MV-4-11 (cell line): ENCODE results near the gene SPINDOC.
A peak's percentile ranks its signal among the peaks of the same experiment; 100 is the strongest.
"Not testable (repeated sequence)": the region's sequence is repeated elsewhere in the genome, so short reads cannot be mapped to it uniquely, and the experiment has no call there.

Experiments
- DNase-seq: peaks from one replicate; lab custom pipeline; 2025; lab: John Stamatoyannopoulos, UW

The SPINDOC gene

DNA sequence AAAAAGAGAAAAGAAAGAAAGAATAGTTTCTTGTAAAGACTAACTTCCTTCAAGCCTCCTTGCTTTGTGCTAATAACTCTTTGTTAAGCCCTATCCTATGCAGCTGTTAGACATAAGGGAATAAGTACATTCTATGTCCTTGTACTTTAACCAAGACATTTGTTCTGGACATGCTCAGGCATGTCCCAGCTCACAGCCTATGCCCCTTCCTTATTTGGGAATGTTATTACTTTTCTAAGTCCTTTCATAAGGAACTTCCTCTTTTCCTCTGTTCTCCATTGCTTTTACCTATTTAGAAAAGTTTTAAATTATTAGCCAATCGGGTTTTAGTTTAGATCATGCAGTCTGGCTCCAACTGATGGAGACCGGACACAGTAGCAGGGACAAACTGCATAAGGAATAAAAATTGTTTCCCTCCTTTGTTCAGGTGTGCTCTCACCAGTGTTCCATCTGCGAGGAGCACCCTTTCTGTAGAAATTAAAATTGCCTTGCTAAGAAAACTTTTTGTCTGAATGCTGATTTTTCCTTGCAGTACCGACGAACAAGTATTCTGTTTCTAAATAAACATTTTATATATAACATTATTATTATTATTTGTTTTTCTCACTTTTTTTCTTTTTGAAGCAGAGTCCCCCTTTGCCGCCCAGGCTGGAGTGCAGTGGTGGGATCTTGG is 21.6 kb upstream of the SPINDOC start:
- DNase-seq, result peak; percentile 20

DNA sequence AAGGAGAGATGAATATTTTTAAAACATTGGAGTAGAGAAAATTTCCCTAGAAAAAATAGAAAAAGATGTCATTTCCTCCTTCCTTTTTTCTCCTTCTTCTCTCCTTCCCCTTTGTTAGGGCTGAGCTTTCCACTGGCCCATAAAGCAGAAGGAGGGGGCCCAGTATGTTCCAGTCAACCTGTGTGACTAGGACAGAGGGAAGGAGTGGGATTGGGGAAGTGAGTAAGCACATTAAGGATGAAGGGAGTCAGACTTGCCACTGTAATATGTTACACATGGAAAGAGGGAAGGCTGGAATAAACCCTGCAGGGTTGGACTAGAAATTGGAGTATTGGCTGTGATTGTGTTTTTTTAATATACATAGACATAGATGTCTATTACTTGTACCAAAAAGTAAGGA is 20.1 kb upstream of the SPINDOC start:
- no peak for DNase-seq

DNA sequence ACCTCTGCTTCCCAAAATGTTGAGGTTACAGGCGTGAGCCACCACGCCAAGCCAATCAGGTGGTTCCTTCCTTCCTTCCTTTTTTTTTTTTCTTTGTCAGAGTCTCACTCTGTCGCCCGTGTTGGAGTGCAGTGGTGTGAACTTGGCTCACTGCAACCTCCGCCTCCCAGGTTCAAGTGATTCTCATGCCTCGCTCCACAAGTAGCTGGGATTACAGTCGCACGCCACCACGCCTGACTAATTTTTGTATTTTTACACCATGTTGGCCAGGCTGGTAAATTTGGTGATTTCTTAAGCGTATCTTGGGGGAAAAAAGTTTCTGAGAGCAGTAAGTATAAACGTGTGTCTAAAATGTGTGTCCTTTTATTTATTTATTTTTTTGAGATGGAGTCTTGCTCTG is 18.2 kb upstream of the SPINDOC start:
- peak; percentile 23 for DNase-seq

DNA sequence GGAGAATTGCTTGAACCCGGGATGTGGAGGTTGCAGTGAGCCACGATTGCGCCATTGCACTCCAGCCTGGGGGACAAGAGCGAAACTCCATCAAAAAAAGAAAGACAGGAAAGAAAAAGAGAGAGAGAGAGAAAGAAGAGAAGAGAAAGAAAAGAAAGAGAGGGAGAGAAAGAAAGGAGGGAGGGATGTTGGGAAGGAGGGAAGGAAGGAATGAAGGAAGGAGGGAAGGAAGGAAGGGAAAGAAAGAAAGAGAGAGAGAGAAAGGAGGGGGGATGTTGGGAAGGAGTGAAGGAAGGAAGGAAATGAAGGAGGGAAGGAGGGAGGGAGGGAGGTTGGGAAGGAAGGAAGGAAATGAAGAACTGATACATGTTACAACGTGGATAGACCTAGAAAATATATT is 12.3 kb upstream of the SPINDOC start:
- DNase-seq, result no peak

DNA sequence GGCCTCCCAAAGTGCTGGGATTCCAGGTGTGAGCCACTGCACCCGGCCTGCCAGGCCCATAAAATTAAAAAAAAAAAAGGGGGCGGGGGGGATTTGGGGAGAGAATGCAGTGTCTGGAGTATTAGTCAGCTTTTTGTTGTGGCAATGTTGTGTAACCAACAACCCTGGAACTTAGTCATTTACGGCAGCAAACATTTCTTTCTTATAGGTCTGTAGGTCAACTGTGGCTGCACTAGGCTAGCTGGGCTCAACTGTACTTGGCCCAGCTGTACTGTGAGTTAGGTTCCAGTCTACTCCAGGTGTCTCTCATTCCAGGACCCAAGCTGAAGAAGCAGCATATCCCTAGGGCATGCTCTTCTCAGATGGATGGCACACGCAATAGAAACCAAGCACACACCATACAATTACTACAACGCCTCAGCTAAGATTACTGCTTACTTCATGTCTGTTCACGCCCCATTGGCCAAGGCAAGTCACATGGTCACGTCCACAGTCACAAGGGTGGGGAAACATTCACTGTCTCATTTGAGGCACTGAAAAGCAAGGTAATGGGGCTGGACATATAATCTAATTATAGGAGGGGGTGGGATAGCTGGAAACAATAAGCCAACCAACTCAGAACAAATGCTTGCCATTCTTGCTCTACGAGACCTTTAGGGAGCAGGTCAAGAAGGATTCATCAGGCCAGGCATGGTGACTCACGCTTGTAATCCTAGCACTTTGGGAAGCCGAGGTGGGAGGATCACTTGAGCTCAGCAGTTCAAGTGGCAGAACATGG is 10.4 kb upstream of the SPINDOC start:
- DNase-seq, result peak; percentile 46

DNA sequence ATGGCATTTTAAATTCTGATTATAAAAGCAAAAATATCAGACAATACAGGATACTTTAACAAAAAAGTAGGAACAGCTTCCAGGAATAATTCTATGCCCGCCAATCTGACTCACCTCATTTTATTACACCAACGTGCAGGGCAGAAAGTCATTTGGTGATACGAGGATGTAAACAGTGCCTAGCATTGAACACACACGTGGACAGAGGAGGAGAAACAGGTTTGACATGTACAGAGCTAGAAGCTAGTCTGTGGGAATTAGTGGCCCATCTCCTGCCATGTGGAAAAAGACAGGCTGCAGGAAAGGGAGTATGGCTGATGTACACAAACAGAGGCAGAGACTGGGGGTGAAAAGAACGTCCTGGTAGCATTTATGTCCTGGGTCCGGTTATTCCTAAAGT is 9.0 kb upstream of the SPINDOC start:
- no peak for DNase-seq

DNA sequence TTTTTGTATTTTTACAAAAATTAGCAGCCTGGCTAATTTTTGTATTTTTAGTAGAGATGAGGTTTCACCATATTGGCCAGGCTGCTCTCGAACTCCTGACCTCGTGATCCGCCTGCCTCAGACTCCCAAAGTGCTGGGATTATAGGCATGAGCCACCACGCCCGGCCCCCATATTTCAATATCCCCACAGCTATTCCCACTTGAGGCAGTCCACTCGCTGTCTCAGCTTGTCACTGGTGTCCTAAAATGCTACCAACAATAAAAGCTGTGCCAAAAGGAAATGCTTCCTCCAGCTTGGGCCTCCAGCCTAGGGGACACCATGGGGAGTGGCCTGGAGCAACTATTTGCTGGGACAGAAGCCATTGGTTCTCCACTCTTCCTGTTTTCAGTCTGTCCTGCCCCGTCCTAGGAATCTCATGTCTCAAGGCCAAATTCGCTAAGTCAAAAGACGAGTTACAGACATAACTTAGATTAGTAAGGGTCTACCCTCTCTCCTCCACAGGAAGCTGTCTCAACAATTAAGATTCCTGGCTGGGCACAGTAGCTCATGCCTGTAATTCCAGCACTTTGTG is 7.3 kb upstream of the SPINDOC start:
- DNase-seq, result no peak

DNA sequence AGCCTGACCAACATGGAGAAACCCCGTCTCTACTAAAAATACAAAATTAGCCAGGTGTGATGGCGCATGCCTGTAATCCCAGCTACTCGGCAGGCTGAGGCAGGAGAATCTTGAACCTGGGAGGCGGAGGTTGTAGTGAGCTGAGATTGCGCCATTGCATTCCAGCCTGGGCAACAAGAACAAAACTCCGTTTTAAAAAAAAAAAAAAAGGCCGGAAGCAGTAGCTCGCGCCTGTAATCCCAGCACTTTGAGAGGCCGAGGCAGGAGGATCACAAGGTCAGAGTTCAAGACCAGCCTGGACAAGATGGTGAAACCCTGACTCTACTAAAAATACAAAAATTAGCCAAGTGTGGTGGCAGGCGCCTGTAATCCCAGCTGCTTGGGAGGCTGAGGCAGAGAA is 2.9 kb upstream of the SPINDOC start:
- DNase-seq, result not testable (repeated sequence)

DNA sequence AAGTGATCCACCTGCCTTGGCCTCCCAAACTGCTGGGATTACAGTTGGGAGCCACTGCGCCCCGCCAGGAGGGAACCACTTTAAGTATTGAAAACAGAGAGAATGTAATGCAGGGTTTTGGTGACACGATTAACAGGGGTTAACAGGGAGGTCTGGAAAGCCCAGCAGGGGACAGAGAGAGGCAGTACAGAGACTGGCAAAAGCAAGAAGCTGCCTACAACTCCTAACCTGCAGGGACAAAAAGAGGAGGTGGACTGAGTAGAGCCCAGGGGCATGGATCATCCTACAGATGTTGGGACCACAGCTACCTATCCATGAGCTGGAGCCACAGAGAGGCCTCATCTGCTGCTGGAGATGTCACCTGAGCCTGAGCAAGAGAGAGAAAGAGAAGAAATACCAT is 1.7 kb upstream of the SPINDOC start:
- no peak for DNase-seq

DNA sequence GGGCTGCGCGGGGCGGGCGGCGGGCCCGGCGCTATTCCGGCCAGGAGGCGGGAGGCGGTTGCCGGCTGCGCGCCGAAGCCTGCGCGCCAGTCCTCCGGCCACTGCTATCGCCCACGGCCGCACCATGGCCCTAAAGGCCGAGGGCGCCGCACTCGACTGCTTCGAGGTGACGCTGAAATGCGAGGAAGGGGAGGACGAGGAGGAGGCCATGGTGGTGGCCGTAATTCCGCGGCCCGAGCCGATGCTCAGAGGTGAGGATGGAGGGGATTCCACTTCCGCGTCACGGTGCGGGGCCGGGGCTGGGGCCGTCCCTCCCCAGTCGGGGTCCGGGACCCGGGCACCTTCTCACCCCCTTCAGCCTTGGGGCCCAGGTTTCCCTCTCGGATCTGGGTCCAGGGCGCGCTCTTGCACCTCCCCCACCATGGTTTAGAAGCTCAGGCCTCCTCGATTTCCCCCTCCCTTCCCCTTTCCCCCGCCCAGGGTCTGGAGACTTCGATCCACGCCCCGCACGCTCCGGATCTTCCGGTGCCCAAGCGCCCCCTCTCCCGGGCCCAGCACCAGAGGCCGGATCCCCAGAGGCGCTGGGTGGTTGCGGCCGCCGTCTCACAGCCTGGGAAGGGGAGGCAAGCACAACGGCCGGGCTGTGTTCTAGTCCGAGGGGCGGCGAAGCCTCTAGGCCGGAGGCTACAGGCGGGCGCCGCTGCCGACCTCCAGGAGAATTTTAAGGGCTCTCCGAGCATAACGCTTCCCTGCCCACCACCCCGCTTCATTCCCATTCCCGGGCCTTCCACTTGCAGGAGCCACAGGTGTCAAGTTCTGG is 517 bp downstream of the SPINDOC start:
- no peak for DNase-seq

DNA sequence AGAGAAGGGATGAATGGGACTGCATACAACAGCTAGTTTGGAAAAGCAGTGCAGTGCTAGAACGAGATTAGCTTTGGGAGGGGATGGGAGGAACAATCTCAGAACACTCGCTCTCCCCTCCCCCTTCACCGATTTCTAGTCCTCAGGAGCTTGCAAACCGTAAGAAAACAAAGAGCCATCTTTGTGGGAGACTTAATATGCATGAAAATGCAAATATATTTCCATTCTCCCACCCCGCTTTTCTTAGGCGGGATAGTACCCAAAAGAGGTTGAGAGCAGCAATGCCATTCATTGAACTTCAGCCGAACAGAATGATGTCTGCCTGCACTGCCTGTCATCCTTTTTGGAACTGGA is 1.1 kb downstream of the SPINDOC start:
- no peak for DNase-seq

DNA sequence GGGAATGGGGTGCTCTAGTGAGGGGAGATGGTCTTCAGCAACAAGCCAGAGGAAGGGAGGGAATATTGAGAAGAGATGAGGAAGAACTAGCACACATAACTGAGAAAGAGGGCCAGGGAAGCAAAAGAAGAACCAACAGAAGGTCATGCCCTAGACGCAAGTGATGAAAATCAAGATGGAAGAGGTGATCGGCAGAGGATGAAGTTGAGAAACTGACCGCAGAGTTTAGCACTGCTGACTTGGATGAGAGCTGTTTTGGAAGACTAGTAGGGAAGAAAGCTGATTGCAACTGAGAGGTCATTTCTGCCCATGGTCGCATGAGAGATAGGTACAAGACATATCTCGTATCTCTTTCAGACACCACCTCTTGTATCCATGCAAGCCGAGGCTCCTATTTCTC is 2.9 kb downstream of the SPINDOC start:
- DNase-seq, result no peak

DNA sequence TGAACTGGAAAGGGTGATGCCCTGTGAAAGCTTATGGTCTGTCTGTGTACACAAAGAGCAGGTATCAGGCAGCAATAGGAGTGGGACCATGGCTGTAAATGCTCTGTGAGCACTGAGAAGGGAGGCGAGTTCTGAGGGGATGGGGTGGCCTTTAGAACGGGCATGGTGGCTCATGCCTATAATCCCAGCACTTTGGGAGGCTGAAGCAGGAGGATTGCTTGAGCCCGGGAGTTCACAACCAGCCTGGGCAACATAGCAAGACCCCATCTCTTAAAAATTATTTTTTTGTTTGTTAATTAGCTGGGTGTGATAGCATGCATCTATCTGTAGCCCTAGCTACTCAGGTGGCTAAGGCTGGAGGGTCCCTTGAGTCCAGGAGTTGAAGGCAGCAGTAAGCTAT is 3.5 kb downstream of the SPINDOC start:
- DNase-seq, result no peak

DNA sequence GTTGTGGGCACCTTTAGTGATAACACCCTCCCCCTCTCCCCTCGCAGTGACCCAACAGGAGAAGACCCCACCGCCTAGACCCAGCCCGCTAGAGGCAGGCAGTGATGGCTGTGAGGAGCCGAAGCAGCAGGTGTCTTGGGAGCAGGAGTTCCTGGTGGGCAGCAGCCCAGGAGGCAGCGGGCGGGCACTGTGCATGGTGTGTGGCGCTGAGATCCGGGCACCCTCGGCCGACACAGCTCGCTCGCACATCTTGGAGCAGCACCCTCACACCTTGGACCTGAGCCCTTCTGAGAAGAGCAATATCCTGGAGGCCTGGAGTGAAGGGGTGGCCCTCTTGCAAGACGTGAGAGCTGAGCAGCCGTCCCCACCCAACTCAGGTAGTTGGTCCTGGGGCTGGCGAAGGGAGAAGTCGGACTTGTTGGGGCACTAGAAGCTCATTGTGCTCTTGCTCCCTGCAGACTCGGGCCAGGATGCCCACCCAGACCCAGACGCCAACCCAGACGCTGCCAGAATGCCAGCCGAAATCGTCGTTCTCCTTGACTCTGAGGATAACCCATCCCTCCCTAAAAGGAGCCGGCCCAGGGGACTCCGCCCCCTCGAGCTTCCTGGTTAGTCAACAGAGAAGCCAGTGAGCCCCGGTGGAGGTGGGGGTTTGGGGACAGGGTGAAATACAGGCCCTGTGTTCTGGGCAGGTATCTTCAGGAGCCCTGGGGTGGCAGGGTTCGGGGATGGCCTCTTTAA is 4.7 kb downstream of the SPINDOC start:
- DNase-seq, result no peak

DNA sequence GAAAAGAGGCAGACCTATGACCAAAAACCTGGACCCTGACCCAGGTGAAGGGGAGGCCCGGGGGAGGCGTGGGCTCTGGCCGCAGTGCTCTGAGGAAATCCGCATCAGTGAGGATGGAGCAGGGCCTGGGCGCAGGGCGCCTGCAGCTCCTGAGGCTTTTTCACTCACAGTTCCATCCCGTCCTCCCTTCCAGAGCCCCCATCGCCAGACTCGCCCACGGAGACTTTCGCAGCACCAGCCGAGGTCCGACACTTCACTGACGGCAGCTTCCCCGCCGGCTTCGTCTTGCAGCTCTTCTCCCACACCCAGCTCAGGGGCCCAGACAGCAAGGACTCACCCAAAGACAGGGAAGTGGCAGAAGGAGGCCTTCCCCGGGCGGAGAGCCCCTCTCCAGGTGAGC is 5.4 kb downstream of the SPINDOC start:
- no peak for DNase-seq

DNA sequence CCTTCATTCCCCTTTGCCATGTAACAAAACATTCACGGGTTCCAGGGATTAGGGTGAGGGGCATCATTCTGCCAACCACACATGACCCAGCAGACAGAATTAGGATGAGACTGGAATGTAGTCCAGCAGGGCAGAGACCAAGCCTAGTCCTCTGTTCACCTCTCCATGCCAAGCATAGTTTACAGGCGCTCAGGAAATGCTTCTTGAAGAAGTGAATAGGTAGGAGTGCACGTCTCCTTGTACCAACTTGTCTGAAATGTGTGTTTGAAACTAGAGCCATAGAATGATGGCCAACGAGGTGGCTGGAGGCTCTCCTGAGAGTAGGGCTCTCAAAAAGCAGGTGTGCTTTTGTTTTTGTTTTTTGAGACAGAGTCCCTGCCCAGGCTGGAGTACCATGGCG is 8.2 kb downstream of the SPINDOC start:
- DNase-seq, result no peak

DNA sequence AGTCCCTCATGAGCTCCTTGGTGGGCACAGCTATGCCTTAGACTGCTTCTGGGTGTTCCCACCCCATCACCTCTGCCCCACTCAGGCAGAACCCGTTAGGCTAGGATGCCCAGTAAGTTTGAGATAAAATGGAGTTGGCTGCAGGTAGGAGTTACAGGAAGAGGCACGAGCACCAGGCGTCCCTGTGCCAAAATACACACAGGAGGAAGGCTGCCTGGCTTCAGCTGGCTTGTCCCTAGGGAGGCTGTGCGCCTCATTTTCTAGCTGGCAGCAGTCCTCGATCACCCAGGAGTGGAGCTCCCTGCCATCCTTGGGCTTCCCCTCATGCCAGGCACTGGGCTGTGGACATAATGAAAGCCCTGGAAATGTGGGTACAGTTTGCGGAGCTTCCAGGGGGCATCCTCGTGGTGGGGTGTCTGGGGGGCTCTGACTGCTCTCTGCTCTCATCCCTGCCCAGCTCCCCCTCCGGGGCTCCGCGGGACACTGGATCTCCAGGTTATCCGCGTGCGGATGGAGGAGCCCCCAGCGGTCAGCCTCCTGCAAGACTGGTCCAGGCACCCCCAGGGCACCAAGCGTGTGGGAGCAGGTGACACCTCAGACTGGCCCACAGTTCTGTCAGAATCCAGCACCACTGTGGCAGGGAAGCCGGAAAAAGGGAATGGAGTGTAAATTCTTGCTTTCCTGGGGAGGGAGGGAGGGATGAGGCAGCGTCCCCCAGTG is 13.4 kb downstream of the SPINDOC start:
- DNase-seq, result no peak

DNA sequence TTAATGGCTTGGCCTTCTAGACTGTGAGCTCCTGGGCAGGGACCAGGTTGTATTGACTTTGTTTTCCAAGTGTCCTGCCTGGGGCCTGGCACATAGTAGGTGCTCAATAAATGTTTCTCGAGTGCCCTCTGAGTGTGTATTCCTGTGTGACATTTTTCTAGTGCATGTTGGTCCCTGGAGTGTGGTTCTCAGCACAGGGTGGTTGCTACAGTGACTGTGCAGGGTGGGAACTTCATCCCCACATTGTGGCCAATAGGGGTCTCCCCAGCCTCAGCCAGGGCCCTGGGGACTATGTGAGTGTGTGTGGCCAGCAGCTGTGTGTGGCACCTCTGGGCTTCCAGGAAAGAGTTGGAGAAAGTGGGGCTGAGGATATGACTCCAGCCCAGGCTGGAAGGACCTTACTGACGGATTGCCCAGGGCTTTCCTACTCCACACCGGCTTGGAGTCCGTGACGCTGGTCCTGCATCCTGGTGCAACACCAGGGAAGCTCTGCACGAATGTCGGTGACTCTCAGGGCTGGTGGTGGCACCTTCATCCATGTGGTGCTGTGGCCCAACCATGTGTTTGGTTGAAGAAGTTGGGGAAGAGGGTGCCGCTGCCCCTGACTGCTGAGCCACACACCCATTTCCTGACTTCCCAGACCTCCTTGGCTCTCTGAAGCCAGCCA is 16.7 kb downstream of the SPINDOC start:
- DNase-seq, result peak; percentile 41

DNA sequence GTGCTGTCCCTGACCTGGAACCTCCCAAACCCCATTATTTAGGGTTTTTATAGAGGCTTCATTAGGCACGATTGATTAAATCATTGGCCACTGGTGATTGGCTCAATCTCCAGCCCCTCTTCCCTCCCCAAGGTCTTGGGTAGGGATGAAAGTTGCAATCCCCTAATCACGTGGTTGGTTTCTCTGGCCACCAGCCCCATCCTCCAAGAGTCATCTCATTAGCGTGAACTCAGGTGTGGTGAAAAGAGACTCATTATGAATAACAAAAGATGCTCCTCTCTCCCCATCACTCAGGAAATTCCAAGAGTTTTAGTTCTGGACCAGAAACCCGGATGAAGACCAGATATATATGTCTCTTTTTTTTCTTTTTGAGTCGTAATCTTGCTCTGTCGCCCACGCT is 18.1 kb downstream of the SPINDOC start:
- no peak for DNase-seq

DNA sequence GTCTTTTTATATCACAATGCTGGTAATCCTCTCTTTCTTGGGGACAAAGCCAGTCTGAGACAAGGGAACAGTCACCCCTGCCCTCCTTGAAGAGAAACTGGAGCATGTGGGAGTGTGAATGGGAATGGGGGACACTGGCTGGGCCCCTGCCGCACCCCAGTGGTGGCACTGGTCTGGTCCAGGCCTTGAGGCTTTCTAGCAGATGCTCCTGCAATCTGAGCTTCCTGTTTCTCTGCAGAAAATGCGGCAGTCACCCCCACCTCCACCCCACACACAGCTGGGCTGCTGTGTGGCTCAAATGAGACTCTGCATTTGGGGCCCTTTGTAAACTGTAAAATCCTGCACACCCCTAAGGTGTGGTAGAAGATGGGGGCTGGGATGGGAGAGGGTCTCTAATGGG is 19.1 kb downstream of the SPINDOC start:
- peak; percentile 58 for DNase-seq

DNA sequence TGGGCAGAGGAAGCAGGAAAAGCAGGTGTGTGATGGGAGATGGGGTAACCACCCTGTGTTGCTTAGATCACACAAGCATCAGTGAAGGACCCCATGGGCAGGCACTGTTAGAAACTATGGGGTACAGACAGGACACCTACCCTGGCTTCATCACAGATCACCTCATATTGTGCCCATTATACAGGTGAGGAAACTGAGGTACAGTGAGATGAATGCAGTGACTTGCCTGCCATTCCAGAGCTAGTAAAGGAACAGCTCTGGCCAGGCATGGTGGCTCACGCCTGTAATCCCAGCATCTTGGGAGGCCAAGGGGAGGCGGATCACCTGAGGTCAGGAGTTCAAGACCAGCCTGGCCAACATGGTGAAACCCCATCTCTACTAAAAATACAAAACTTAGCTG is 19.8 kb downstream of the SPINDOC start:
- DNase-seq, result no peak
